Small intestine (tissue), 7 donors: ENCODE data around the gene GBP6. TPM values are rescaled to one million over a fixed set of nuclear protein-coding genes. Genes with fewer than 3 reads are reported as not detected.

Experiments used
- DNase-seq, 2 donors: peaks; one replicate each; pipeline versions ENCODE4 v3.0.0 to v3.0.0-alpha.2; 2013
- FAIRE-seq: peaks from 2 replicates; lab custom pipeline; 2012; peaks lifted over from hg19 to GRCh38; lab: Jason Lieb, UNC
- H3K27ac ChIP-seq, 3 donors: one replicate each; pipeline ENCODE4 v1.5.1; 2013; ENCODE audit warnings: low read length in 2 of 3, mild to moderate bottlenecking in 2 of 3, control low read depth in 1 of 3, inconsistent platforms in 1 of 3, low read depth in 1 of 3, moderate library complexity in 1 of 3
- H3K27me3 ChIP-seq, 3 donors: one replicate each; pipeline ENCODE4 v1.6.1; 2013; ENCODE audit warnings: low read length in 3 of 3, inconsistent platforms in 1 of 3; ENCODE audit not compliant: control insufficient read depth in 3 of 3, insufficient read depth in 3 of 3
- H3K36me3 ChIP-seq, 3 donors: one replicate each; pipeline ENCODE4 v1.6.1; 2013; ENCODE audit warnings: low read length in 3 of 3, inconsistent platforms in 1 of 3, low read depth in 1 of 3, mild to moderate bottlenecking in 1 of 3, moderate library complexity in 1 of 3; ENCODE audit not compliant: control insufficient read depth in 3 of 3, insufficient read depth in 2 of 3
- H3K4me1 ChIP-seq, 3 donors: one replicate each; pipeline ENCODE4 v1.6.1; 2013; ENCODE audit warnings: low read length in 2 of 3, inconsistent platforms in 1 of 3, low read depth in 1 of 3, mild to moderate bottlenecking in 1 of 3, moderate library complexity in 1 of 3; ENCODE audit not compliant: control insufficient read depth in 3 of 3, insufficient read depth in 2 of 3
- H3K4me3 ChIP-seq, 3 donors: one replicate each; pipeline ENCODE4 v1.5.1; 2013; ENCODE audit warnings: low read length in 3 of 3, control low read depth in 1 of 3, inconsistent platforms in 1 of 3, low read depth in 1 of 3, mild to moderate bottlenecking in 1 of 3, moderate library complexity in 1 of 3
- H3K9me3 ChIP-seq, 2 donors: one replicate each; pipeline ENCODE4 v1.6.1; 2013; ENCODE audit warnings: low read depth in 1 of 2, low read length in 1 of 2; ENCODE audit not compliant: control insufficient read depth in 2 of 2, insufficient read depth in 1 of 2
- WGBS, 3 donors: extraction: QIAGEN DNeasy Blood & Tissue Kit; methylation state at CpG; one replicate each; pipeline ENCODE4 v1.1.7; 2013; 5-methylcytosine and 5-hydroxymethylcytosine counted together
- polyA plus RNA-seq, 4 donors: library from polyadenylated mRNA; stranded (reverse) in 3 of 4; unstranded in 1 of 4; fragments of 200-250 nt in 3 of 4; fragments of 120-200 nt in 1 of 4; gene quantifications; one replicate each; pipeline versions ENCODE4 v1.2.1 to v1.2.3, GENCODE V29; 2013
- donor health status: healthy with polysubstance abuse.
- donor health status: control.
- donor health status: control.
- donor health status: Bipolar disorder and iron deficiency.
- donor health status: healthy.

The GBP6 gene
- polyA plus RNA-seq, 4 donors, result 0.03 to 0.27 (median 0.09) TPM; not detected in 1

- no peak overlapping the region for H3K27ac ChIP-seq
- DNase-seq (no peak), FAIRE-seq (no peak)
- no peak overlapping the region for H3K4me3 ChIP-seq
- H3K4me1 ChIP-seq, result no peaks in the 10 kb centered on the region
- no peaks in the 10 kb centered on the region for H3K27me3 ChIP-seq
- H3K36me3 ChIP-seq, result no peaks in the 10 kb centered on the region
- H3K9me3 ChIP-seq, result peaks cover 0 to 10% of the 10 kb centered on the region in 2 donors
- 20 to 42% (median 32%) methylated on average over 2 of the region's 2 CpGs for WGBS, 3 donors
Measured at GRCh38 chr1:89347296-89347695, 16.6 kb upstream of the GBP6 start.

GRCh38 chr1:89350298-89350697 is 13.6 kb upstream of the GBP6 start:
- no peak overlapping the region for H3K4me3 ChIP-seq
- no peaks in the 10 kb centered on the region for H3K9me3 ChIP-seq
- H3K36me3 ChIP-seq, result no peaks in the 10 kb centered on the region
- H3K27ac ChIP-seq, result no peak overlapping the region
- WGBS, 3 donors, result 84 to 95% (median 85%) methylated on average over 2 of the region's 2 CpGs
- no peaks in the 10 kb centered on the region for H3K27me3 ChIP-seq
- FAIRE-seq, result no peak
- H3K4me1 ChIP-seq, result no peaks in the 10 kb centered on the region
- DNase-seq, result no peak

- no peak for FAIRE-seq
- Histone ChIP-seq H3K4me3 (no peak overlapping the region), H3K36me3 (no peaks in the 10 kb centered on the region), H3K27me3 (no peaks in the 10 kb centered on the region), H3K27ac (no peak overlapping the region), H3K9me3 (no peaks in the 10 kb centered on the region), H3K4me1 (no peaks in the 10 kb centered on the region)
- no peak for DNase-seq
- WGBS, 3 donors, result 26 to 74% (median 31%) methylated on average over 1 of the region's 1 CpG
Measured at GRCh38 chr1:89351597-89352311, 12.1 kb upstream of the GBP6 start.

- Histone ChIP-seq H3K36me3 (no peaks in the 10 kb centered on the region), H3K9me3 (no peaks in the 10 kb centered on the region), H3K27me3 (no peaks in the 10 kb centered on the region), H3K27ac (no peak overlapping the region), H3K4me1 (no peaks in the 10 kb centered on the region), H3K4me3 (no peak overlapping the region)
- FAIRE-seq (no peak), DNase-seq (no peak)
- WGBS, 3 donors, result 81 to 97% (median 87%) methylated on average over 2 of the region's 2 CpGs
Measured at GRCh38 chr1:89352421-89352820, 11.4 kb upstream of the GBP6 start.

- no peaks in the 10 kb centered on the region for H3K9me3 ChIP-seq
- H3K4me1 ChIP-seq, result no peaks in the 10 kb centered on the region
- DNase-seq (no peak), FAIRE-seq (no peak)
- no peaks in the 10 kb centered on the region for H3K36me3 ChIP-seq
- H3K4me3 ChIP-seq, result no peak overlapping the region
- no peaks in the 10 kb centered on the region for H3K27me3 ChIP-seq
- no peak overlapping the region for H3K27ac ChIP-seq
- WGBS, 3 donors, result 75 to 92% (median 89%) methylated on average over 3 of the region's 3 CpGs
Measured at GRCh38 chr1:89354205-89354604, 9.7 kb upstream of the GBP6 start.

- H3K36me3 ChIP-seq, result no peaks in the 10 kb centered on the region
- DNase-seq (no peak), FAIRE-seq (no peak)
- WGBS, 3 donors, result 79 to 94% (median 91%) methylated on average over 1 of the region's 1 CpG
- H3K4me1 ChIP-seq, result no peaks in the 10 kb centered on the region
- no peaks in the 10 kb centered on the region for H3K27me3 ChIP-seq
- H3K4me3 ChIP-seq, result no peak overlapping the region
- H3K27ac ChIP-seq, result no peak overlapping the region
- H3K9me3 ChIP-seq, result no peaks in the 10 kb centered on the region
Measured at GRCh38 chr1:89355056-89355455, 8.8 kb upstream of the GBP6 start.

GRCh38 chr1:89356658-89357400 is 7.0 kb upstream of the GBP6 start:
- no peaks in the 10 kb centered on the region for H3K36me3 ChIP-seq
- no peaks in the 10 kb centered on the region for H3K9me3 ChIP-seq
- H3K4me3 ChIP-seq, result no peak overlapping the region
- H3K27me3 ChIP-seq, result no peaks in the 10 kb centered on the region
- FAIRE-seq (no peak), DNase-seq (peak; percentile 12 to 13)
- no peak overlapping the region for H3K27ac ChIP-seq
- 81 to 88% (median 85%) methylated on average over 8 of the region's 8 CpGs for WGBS, 3 donors
- H3K4me1 ChIP-seq, result no peaks in the 10 kb centered on the region

GRCh38 chr1:89358287-89358893 is 5.5 kb upstream of the GBP6 start:
- Histone ChIP-seq H3K27ac (no peak overlapping the region), H3K4me1 (no peaks in the 10 kb centered on the region), H3K36me3 (no peaks in the 10 kb centered on the region), H3K4me3 (no peak overlapping the region), H3K9me3 (no peaks in the 10 kb centered on the region), H3K27me3 (no peaks in the 10 kb centered on the region)
- FAIRE-seq (no peak), DNase-seq (peak; percentile 79 to 88)
- 11 to 17% (median 14%) methylated on average over 8 of the region's 8 CpGs for WGBS, 3 donors
